Measurements from ENCODE around the gene DOCK4.

DNA sequence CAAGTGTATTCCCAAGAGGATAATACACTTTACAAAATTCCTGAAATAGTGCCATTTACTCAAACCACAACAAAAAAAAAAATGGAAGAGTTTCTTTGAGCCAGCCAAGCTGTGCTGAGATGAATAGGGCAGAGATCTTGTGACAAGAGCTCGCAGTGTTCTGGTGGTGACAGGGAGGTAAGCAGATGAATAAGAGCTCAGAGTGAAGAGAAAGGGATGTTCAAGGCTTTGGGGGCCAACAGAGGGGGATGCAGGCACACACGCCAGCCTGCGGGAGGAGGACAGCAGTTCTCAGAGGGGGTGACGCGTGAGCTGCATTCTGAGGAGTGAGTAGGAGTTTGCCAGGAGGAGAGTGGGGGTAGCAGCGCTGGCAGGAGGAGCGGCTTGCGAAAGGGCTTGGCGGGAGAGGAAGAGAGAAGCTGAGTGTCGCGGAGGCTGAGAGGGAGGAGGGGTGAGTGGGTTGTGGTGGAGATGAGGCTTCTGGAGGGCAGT lies 449.5 kb downstream of the DOCK4 start:
- no peak for TF ChIP-seq POLR2A (IDR thresholded peaks at IDR 0.05; ENCODE audit: control extremely low read depth in 1 of 2, low read depth in 2 of 2, low read length in 2 of 2)
- TF ChIP-seq, protein P1, sequence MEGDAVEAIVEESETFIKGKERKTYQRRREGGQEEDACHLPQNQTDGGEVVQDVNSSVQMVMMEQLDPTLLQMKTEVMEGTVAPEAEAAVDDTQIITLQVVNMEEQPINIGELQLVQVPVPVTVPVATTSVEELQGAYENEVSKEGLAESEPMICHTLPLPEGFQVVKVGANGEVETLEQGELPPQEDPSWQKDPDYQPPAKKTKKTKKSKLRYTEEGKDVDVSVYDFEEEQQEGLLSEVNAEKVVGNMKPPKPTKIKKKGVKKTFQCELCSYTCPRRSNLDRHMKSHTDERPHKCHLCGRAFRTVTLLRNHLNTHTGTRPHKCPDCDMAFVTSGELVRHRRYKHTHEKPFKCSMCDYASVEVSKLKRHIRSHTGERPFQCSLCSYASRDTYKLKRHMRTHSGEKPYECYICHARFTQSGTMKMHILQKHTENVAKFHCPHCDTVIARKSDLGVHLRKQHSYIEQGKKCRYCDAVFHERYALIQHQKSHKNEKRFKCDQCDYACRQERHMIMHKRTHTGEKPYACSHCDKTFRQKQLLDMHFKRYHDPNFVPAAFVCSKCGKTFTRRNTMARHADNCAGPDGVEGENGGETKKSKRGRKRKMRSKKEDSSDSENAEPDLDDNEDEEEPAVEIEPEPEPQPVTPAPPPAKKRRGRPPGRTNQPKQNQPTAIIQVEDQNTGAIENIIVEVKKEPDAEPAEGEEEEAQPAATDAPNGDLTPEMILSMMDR (IDR thresholded peaks at IDR 0.05; ENCODE audit: control extremely low read depth in 1 of 3, insufficient read depth in 1 of 3, low read depth in 1 of 3, low read length in 3 of 3), result peak in 2 of 3 experiments; percentile 11 to 32; a peak in 2 of 4 replicates
- TF ChIP-seq EZH2 (IDR thresholded peaks at IDR 0.05; ENCODE audit: low read depth, low read length, severe bottlenecking), result no peak
- TF ChIP-seq ZNF274 (IDR thresholded peaks at IDR 0.05; ENCODE audit: borderline replicate concordance, extremely low read depth, low read length), result no peak
- no peak for TF ChIP-seq TBP (IDR thresholded peaks at IDR 0.05; ENCODE audit: low read depth, low read length)
- TF ChIP-seq SP4 (IDR thresholded peaks at IDR 0.05; ENCODE audit: low read length), result no peak
- no peak for TF ChIP-seq KDM1A (IDR thresholded peaks at IDR 0.05; ENCODE audit: borderline replicate concordance, low read length)
- no peak for TF ChIP-seq SIRT6 (IDR thresholded peaks at IDR 0.05; ENCODE audit: low read length)
- TF ChIP-seq, protein P2, sequence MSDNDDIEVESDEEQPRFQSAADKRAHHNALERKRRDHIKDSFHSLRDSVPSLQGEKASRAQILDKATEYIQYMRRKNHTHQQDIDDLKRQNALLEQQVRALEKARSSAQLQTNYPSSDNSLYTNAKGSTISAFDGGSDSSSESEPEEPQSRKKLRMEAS (IDR thresholded peaks at IDR 0.05), result peak; percentile 43
- TF ChIP-seq SP1 (IDR thresholded peaks at IDR 0.05; ENCODE audit: low read depth, low read length), result no peak
- TF ChIP-seq TCF12 (IDR thresholded peaks at IDR 0.05; ENCODE audit: low read depth, low read length), result no peak

Data from H1 (cell line).